ENCODE results near the gene SYNGR2.

The SYNGR2 gene

GRCh38 chr17:78208486-78208885 lies 40.1 kb downstream of the SYNGR2 start:
- DNase-seq, result no peak

GRCh38 chr17:78210111-78210510 lies 41.7 kb downstream of the SYNGR2 start:
- no peak for DNase-seq

- DNase-seq, result no peak
Observed at GRCh38 chr17:78211032-78211431, 42.7 kb downstream of the SYNGR2 start.

- peak; percentile 89 for DNase-seq
Observed at GRCh38 chr17:78214016-78214705, 45.8 kb downstream of the SYNGR2 start, which contains the start of gene BIRC5. Gene BIRC5, plus strand, starts transcription at chr17:78214253. Its CDS starts 64 bp downstream, at chr17:78214317.

GRCh38 chr17:78214706-78215061 lies 46.3 kb downstream of the SYNGR2 start:
- DNase-seq, result no peak

GRCh38 chr17:78219396-78220150 lies 51.2 kb downstream of the SYNGR2 start:
- no peak for DNase-seq

All from CD4-positive, alpha-beta T cell treated with Interleukin-12 subunit alpha and Interleukin-12 subunit beta, for 1 hour (primary cell).